AG04450 (cell line): ENCODE data around the gene PRPF18. TPM values are rescaled to one million over a fixed set of nuclear protein-coding genes. Genes with fewer than 3 reads are reported as not detected.

Experiments used
- CTCF ChIA-PET: fragments of 300-600, 350-600 bp; formaldehyde crosslinking; extraction: SDS; loops from one replicate; lab custom pipeline; 2022; ENCODE audit warnings: antibody characterized with exemption, inconsistent platforms; lab: Charles Lee
- POLR2A ChIA-PET: fragments of 350-600 bp; formaldehyde crosslinking; extraction: SDS; loops from one replicate; lab custom pipeline; 2021; ENCODE audit warnings: antibody characterized with exemption, inconsistent platforms; lab: Yijun Ruan, JAX
- DNase-seq: peaks from one replicate; pipeline ENCODE4 v3.0.0-alpha.2; 2011; ENCODE audit warnings: low read depth, low spot score
- H3K27ac ChIP-seq: one replicate; pipeline ENCODE4 v1.5.1; 2012; ENCODE audit warnings: low read depth, low read length, control low read depth
- H3K27me3 ChIP-seq: one replicate; pipeline ENCODE4 v1.6.0; 2012; ENCODE audit warnings: low read length; ENCODE audit not compliant: control insufficient read depth, insufficient read depth
- H3K4me3 ChIP-seq: 2 replicates; pipeline ENCODE4 v1.5.1; 2011; ENCODE audit warnings: mild to moderate bottlenecking, low read depth, low read length, control low read depth
- H3K9me3 ChIP-seq: 2 replicates; pipeline ENCODE4 v1.5.1; 2012; ENCODE audit warnings: low read length; ENCODE audit not compliant: control insufficient read depth, insufficient read depth
- polyA plus RNA-seq: library from polyadenylated mRNA; depleted of rRNA; stranded (reverse); fragments of >200 nt; gene quantifications from 2 replicates; pipeline ENCODE4 v1.2.3, GENCODE V29; 2011
- TF ChIP-seq, protein P1 (sequence below): IDR thresholded peaks from 2 replicates; pipeline ENCODE4 v1.5.1; 2011; ENCODE audit warnings: low read depth, low read length, control low read depth, inconsistent platforms

PRPF18 gene
- polyA plus RNA-seq, 1 experiment, result 25.4 TPM

DNA sequence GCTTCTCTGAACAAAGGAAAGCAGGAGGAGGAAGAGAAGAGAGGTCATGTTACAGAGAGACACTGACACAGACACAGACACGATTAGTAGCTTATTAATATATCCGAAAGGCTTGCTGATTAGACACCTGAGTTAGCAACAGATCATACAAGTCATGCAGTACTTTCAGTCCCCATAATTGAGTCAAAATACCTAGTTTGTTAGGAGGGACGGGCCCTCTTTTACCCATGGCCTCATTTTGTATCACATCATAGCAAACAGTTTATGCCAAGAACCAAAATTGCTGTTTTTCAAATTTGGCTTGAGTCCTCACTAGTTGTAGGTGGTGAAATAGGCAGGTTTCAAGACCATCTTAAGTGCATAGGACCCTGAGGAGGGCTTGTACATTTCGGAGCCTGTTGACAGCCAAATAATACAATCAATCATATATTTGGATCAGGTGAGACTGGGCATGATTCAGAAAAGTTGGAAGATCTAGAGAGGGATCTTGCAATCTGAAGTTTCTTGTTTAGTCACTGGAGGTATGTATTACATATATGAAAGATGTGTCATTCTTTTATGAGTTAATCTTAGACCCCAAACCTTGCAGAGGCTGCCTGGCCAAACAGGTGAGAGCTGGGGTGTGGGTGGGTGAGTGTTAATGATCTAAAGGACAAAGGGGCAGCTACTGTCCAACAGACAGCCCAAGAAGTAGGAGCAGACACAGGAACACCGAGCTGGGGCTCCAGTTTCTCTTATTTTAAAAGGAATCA is 65.4 kb downstream of the PRPF18 start:
- Histone ChIP-seq H3K27ac (no peak overlapping the region), H3K4me3 (no peak overlapping the region), H3K27me3 (no peaks in the 10 kb centered on the region), H3K9me3 (no peaks in the 10 kb centered on the region)
- ChIA-PET CTCF (no interaction called here), POLR2A (no interaction called here)
- no peak for DNase-seq
- TF ChIP-seq, protein P1, sequence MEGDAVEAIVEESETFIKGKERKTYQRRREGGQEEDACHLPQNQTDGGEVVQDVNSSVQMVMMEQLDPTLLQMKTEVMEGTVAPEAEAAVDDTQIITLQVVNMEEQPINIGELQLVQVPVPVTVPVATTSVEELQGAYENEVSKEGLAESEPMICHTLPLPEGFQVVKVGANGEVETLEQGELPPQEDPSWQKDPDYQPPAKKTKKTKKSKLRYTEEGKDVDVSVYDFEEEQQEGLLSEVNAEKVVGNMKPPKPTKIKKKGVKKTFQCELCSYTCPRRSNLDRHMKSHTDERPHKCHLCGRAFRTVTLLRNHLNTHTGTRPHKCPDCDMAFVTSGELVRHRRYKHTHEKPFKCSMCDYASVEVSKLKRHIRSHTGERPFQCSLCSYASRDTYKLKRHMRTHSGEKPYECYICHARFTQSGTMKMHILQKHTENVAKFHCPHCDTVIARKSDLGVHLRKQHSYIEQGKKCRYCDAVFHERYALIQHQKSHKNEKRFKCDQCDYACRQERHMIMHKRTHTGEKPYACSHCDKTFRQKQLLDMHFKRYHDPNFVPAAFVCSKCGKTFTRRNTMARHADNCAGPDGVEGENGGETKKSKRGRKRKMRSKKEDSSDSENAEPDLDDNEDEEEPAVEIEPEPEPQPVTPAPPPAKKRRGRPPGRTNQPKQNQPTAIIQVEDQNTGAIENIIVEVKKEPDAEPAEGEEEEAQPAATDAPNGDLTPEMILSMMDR, result no peak

DNA sequence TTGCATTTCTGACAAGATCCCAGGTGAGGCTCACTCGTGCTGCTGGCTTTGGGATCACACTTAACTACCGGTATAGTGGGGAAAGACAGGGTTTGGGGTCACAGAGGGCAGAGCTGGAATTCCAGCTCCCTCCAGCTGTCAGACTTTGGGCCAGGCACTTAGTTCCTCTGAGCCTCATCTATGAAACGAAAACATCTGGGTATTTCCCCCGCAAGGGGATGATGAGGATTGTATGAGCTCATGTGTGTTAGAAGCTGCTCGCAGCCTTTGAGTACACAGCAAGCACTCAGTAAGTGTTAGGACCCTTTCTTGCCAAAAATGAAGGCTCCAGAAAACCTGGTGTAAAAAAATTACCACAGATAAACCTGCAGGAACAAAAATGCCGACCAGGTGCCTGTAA is 66.1 kb downstream of the PRPF18 start:
- H3K27me3 ChIP-seq, result no peaks in the 10 kb centered on the region
- H3K27ac ChIP-seq, result no peak overlapping the region
- no peak overlapping the region for H3K4me3 ChIP-seq
- no peaks in the 10 kb centered on the region for H3K9me3 ChIP-seq
- DNase-seq, result no peak
- TF ChIP-seq, protein P1, result no peak
- CTCF ChIA-PET, result no interaction called here
- POLR2A ChIA-PET, result no interaction called here

DNA sequence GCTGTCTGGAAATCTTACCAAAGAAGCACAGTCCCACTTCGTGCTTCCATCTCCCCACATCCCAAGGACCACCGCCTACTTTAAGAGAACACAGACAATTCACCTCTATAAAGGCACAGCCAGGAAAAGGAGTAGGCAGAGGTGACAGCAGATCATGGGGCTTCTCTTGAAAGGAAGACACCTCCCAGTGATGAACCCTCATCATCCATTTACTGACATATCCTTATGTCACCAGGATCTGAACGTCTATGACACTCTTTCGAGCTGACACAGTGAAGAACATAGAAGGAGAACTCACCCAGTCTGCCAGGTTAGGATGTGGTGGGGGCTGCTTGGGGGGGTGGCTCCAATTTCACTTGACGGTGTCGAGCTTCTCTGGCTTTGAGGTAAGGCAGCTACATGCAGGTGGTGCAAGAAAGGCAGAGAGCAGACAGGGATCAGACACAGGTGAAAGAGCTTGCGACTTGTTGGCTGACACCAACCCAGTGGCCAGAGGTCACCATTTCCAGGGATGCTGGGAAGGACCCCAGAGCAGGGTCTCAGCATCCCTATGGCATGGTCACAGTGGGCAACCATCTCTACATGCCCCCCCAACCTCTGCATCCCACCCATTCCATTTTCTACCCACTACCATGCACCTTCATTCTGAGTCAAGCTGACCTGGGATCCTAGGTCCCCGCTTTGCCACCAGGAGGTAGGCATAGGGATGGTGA is 67.5 kb downstream of the PRPF18 start:
- TF ChIP-seq, protein P1, result no peak
- CTCF ChIA-PET, result interaction anchor here (0.7 to 1.1 kb wide), 2 partner anchors 14 to 41 kb away, joined by 3 to 5 read pairs; no protein-coding TSS in a partner anchor
- no peaks in the 10 kb centered on the region for H3K9me3 ChIP-seq
- no peak overlapping the region for H3K27ac ChIP-seq
- POLR2A ChIA-PET, result no interaction called here
- no peak for DNase-seq
- H3K27me3 ChIP-seq, result no peaks in the 10 kb centered on the region
- H3K4me3 ChIP-seq, result no peak overlapping the region

DNA sequence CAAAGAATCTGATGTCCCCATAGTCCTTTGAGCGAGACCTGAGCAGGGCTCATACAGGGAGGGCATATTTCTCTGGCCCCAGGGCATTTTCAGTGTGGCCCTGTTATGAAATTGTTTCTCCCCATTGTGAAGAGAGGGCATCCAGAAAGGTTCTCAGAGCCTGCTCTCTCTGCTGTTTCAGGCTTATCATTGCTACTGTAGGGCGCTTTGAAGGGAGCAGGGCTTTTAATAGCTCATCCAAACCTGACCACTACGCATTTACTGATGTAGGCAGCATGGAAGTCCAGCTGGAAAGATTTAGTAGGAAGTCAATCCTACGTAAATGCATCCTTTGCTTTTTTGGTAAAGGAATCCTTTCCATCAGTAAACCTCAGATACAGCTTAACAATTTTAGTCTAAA is 68.1 kb downstream of the PRPF18 start:
- Histone ChIP-seq H3K9me3 (no peaks in the 10 kb centered on the region), H3K27ac (no peak overlapping the region), H3K27me3 (no peaks in the 10 kb centered on the region), H3K4me3 (no peak overlapping the region)
- DNase-seq, result no peak
- ChIA-PET CTCF (interaction anchor here (1.1 kb wide), 1 partner anchor 41 kb away, joined by 5 read pairs; no protein-coding TSS in a partner anchor), POLR2A (no interaction called here)
- TF ChIP-seq, protein P1, result no peak
